ENCODE measurements around the gene GRIK2.

The GRIK2 gene

GRCh38 chr6:101878554-101879276 lies 485.2 kb downstream of the GRIK2 start:
- DNase-seq (ENCODE audit: low read depth in 2 of 2) = no peak

- DNase-seq (ENCODE audit: low read depth in 2 of 2) = no peak
These were observed 486.3 kb downstream of the GRIK2 start for GRCh38 chr6:101879782-101880181.

- DNase-seq (ENCODE audit: low read depth in 2 of 2) = no peak
These were observed 490.0 kb downstream of the GRIK2 start for GRCh38 chr6:101883505-101883904.

GRCh38 chr6:101887532-101887931 lies 494.0 kb downstream of the GRIK2 start:
- DNase-seq (ENCODE audit: low read depth in 2 of 2) = no peak

- DNase-seq (ENCODE audit: low read depth in 2 of 2) = no peak
These were observed 514.1 kb downstream of the GRIK2 start for GRCh38 chr6:101907356-101908217.

GRCh38 chr6:101909366-101909765 lies 515.9 kb downstream of the GRIK2 start:
- DNase-seq (ENCODE audit: low read depth in 2 of 2) = no peak

GRCh38 chr6:101912311-101912710 lies 518.8 kb downstream of the GRIK2 start:
- DNase-seq (ENCODE audit: low read depth in 2 of 2) = no peak

GRCh38 chr6:101918471-101918870 lies 525.0 kb downstream of the GRIK2 start:
- no peak for DNase-seq (ENCODE audit: low read depth in 2 of 2)

- DNase-seq (ENCODE audit: low read depth in 2 of 2) = no peak
These were observed 528.4 kb downstream of the GRIK2 start for GRCh38 chr6:101921829-101922450.

- no peak for DNase-seq (ENCODE audit: low read depth in 2 of 2)
These were observed 532.8 kb downstream of the GRIK2 start for GRCh38 chr6:101926149-101926925.

GRCh38 chr6:101931766-101932165 lies 538.3 kb downstream of the GRIK2 start:
- DNase-seq (ENCODE audit: low read depth in 2 of 2) = no peak

GRCh38 chr6:101932704-101933103 lies 539.2 kb downstream of the GRIK2 start:
- DNase-seq (ENCODE audit: low read depth in 2 of 2) = no peak

GRCh38 chr6:101935732-101936131 lies 542.2 kb downstream of the GRIK2 start:
- no peak for DNase-seq (ENCODE audit: low read depth in 2 of 2)

GRCh38 chr6:101936516-101936915 lies 543.0 kb downstream of the GRIK2 start:
- no peak for DNase-seq (ENCODE audit: low read depth in 2 of 2)

- DNase-seq (ENCODE audit: low read depth in 2 of 2) = no peak
These were observed 543.6 kb downstream of the GRIK2 start for GRCh38 chr6:101937108-101937507.

- DNase-seq (ENCODE audit: low read depth in 2 of 2) = no peak
These were observed 546.9 kb downstream of the GRIK2 start for GRCh38 chr6:101940391-101940790.

- DNase-seq (ENCODE audit: low read depth in 2 of 2) = no peak
These were observed 563.5 kb downstream of the GRIK2 start for GRCh38 chr6:101956961-101957360.

GRCh38 chr6:101961357-101961756 lies 567.8 kb downstream of the GRIK2 start:
- no peak for DNase-seq (ENCODE audit: low read depth in 2 of 2)

GRCh38 chr6:101980924-101981323 lies 587.4 kb downstream of the GRIK2 start:
- no peak for DNase-seq (ENCODE audit: low read depth in 2 of 2)

- no peak for DNase-seq (ENCODE audit: low read depth in 2 of 2)
These were observed 593.0 kb downstream of the GRIK2 start for GRCh38 chr6:101986476-101986875.

- DNase-seq (ENCODE audit: low read depth in 2 of 2) = no peak
These were observed 598.8 kb downstream of the GRIK2 start for GRCh38 chr6:101992286-101992685.

- no peak for DNase-seq (ENCODE audit: low read depth in 2 of 2)
These were observed 601.0 kb downstream of the GRIK2 start for GRCh38 chr6:101994521-101994920.

All from activated CD8-positive, alpha-beta memory T cell treated with anti-CD3 and anti-CD28 coated beads for 4 hours (primary cell).